NCI-H128 (cell line): ENCODE measurements around the gene MAU2.

ENCODE experiments used
- DNase-seq: peaks from one replicate; lab custom pipeline; 2025; ENCODE audit not compliant: unreplicated experiment; lab: John Stamatoyannopoulos, UW

MAU2 gene, protein sequence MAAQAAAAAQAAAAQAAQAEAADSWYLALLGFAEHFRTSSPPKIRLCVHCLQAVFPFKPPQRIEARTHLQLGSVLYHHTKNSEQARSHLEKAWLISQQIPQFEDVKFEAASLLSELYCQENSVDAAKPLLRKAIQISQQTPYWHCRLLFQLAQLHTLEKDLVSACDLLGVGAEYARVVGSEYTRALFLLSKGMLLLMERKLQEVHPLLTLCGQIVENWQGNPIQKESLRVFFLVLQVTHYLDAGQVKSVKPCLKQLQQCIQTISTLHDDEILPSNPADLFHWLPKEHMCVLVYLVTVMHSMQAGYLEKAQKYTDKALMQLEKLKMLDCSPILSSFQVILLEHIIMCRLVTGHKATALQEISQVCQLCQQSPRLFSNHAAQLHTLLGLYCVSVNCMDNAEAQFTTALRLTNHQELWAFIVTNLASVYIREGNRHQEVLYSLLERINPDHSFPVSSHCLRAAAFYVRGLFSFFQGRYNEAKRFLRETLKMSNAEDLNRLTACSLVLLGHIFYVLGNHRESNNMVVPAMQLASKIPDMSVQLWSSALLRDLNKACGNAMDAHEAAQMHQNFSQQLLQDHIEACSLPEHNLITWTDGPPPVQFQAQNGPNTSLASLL

DNA sequence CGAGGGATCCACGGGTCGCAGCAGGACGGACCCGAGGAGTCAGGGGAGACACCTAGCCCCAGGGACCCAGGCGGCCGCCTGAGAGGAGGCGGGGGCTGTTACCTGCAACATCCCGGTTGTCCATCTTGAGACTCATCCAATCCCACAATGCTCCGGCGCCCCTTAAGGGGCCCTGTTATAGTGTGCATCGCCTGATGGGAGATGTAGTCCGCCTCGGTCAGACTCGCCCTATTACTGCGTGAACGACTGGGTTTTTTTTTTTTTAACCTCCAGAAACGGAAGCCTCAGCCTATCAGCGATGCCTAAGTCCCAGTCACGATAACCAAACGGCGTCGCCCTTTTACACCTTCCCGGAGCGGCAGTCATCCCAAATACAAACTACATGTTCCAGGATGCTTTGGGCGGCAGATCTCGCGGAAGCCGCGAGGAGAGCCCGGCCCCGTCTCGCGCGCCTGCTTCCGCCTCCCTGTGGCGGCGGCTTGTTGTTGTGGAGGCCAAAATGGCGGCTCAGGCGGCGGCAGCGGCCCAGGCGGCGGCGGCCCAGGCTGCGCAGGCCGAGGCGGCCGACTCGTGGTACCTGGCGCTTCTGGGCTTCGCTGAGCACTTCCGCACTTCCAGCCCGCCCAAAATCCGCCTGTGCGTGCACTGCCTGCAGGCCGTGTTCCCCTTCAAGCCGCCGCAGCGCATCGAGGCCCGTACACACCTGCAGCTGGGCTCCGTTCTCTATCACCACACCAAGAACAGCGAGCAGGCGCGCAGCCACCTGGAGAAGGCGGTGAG, at the start of gene MAU2, which contains the start of gene SUGP1:
Gene MAU2, plus strand, starts transcription at position 469 of the 780 bp plus-strand sequence. Its CDS starts 31 bp downstream, at position 500.
Gene SUGP1, minus strand, starts transcription at position 149 of the 780 bp plus-strand sequence. Its CDS starts 13 bp downstream, at position 136.
- DNase-seq = peak; percentile 88

GRCh38 chr19:19271828-19272599, 48.6 kb upstream of the MAU2 start:
- no peak for DNase-seq

DNA sequence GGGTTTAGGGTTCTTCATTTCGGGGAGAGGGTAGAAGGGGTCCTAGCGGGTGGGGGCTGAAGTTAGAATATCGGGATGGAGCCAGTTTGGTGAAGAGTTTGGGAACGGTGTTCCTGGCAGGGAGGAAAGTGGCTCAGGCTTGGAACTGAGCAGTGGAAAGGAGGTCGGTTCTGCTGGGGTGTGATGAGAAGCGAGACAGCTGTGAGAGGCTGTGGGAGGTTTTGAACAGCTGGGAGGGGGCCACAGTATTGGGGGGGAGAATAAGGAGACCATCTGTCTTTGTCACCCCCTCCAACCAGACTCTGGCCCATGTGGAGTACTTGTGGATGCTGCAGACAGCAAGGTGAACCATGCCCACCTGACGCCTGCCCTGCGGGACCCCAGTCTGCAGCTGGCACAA, 46.5 kb upstream of the MAU2 start:
- DNase-seq = no peak

DNA sequence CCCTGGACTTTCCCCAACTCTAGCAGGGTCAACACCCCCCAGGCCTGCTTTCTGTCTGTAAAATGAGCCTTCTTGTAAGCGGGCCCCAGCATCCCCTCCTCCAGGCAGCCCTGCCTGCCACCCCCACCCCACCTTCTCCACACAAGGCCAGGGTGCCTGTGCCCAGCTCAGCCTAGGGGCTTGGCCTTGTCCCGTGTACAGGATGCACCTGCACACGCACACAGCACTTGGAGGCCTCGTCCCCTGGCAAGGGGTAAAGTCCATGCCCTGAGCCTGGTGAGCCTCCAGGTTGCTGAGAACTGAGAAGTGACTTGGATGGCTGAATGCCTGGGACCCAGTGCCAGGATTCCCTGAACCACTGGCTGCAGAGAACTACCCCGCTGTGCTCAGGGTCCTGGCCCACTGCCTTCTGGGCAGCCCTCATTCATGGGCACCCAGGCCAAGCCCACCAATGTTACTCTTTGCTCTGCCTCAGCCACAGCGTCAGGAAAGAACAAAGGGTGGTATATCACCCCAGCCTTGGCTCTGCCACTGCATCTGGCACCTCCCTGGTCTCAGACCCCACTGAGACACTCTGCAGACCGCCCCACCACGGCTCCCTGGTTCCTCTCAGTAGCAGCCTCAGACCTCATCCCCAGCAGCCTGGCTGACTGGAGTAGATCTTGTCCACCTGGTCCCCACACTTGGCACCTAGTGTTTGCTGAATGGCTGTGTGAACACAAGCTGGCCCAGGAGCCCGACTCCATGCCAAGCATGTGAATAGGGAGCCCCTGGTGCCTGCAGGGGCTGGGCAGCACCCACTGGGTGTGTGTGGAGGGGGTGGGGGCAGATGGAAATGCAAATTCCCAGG, 45.7 kb upstream of the MAU2 start:
- no peak for DNase-seq

DNA sequence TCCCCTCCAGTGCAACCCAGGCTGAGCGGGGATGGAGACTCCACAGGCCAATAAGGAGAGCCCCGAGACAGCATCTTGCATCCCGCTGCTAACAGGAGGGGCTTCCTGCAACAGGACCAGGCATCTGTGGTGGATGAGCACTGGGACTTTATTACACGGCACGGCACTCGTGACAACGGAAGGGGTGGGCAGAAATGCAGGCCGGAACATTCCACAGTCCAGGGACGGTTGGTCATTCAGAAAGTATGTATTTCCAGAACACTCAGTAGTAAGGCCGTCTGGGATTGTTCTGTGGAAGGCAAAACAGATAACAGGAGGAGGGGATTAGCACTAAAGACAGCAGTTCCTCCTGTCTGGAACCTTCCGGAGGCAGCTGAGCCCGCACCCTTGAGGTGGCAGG, 44.2 kb upstream of the MAU2 start:
- DNase-seq = no peak

DNA sequence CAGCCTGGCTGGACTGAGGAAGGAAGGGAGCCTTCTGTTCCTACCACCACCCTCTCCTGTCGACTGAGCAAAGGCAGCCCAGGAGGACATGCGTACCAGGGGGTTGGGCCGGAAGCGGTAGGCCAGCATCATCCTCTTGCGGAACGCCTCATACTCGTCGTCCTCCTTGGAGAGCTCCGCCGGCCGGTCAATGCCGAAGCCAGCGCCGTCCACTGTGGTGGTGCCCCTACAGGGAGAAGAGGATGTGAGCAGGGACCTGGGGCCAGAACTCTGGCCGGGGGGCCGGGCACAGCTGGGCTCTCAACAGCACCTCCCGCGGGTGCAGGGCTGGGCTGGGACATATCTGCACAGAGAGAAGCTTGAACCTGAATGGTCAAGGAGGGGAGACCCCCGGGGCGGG, 43.8 kb upstream of the MAU2 start:
- DNase-seq = no peak

DNA sequence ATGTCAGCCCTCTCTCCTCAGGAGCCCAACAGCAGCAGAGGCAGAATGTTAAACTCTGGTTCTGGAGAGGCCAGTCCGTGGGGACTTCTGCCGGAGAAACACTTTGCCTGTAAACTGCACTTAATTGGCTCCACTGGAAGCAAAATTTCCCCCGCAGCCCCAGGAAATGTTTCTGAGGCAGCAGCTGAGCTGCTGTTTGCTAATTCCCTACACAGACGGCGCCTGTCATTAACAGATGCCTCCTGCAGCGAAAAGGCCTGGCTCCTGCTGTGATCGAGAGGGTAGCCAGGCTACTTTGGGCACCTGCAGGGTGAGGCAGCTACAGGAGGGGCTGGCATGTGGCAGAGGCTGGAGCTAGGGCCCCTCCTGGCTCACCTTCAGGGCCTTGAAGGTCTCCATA, 42.3 kb upstream of the MAU2 start:
- no peak for DNase-seq

DNA sequence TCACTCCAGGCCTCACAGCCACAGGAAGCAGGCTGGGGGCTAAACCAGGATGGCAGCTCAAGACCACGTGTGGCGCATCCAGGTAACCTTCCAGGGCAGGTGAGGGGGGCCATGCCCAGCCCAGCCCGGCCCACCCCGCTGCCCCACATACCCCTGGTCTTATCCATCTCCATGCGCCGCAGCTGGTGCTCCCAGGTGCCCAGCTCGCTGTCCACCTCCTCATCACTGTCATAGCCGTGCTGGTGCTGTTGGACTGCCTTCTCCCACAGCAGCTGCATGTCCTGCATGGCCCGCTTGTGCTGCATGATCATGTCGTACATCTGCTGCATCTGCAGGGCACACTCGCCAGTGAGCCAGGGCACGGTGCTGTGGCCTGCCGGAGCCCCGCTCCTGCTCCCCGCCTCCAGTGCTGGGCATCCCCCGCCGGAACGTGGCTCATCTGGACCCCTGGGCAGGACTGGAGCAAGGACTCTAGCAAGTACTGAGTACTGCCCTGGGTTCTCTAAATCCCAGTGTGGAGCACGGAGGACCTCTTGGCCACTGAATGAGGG, 41.5 kb upstream of the MAU2 start:
- no peak for DNase-seq

- DNase-seq = no peak
These were observed 40.8 kb upstream of the MAU2 start for GRCh38 chr19:19279853-19280252.

- DNase-seq = no peak
These were observed 40.1 kb upstream of the MAU2 start for GRCh38 chr19:19280561-19280960.

DNA sequence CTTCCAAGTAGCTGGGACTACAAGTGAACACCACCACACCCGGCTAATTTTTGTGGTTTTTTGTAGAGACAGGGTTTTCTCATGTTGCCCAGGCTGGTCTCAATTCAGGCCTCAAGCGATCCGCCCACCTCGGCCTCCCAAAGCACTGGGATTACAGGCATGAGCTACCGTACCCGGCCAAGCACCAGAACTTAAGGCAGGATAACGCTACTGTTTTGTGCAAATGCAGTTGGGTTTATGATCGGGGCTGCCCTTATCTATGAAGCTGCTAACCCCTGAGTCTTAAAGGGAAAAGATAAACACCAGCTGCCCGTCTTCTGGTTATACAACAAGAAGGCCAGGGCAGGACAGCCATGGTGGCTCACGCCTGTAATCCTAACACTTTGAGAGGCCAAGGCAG, 34.9 kb upstream of the MAU2 start:
- no peak for DNase-seq

GRCh38 chr19:19292607-19293006, 28.0 kb upstream of the MAU2 start:
- no peak for DNase-seq

DNA sequence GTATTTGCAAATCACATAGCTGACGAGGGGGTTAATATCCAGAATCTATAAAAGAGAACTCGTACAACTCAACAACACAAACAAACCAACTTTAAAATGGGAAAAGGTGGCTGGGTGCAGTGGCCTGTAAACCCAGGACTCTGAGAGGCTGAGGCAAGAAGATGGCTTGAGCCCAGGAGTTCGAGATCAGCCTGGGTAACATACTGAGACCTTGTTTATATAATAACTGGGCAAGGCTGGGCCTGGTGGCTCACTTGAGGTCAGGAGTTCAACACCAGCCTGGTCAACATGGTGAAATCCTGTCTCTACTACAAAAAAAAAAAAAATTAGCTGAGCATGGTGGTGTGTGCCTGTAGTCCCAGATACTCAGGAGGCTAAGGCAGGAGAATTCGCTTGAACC, 25.7 kb upstream of the MAU2 start:
- DNase-seq = no peak

DNA sequence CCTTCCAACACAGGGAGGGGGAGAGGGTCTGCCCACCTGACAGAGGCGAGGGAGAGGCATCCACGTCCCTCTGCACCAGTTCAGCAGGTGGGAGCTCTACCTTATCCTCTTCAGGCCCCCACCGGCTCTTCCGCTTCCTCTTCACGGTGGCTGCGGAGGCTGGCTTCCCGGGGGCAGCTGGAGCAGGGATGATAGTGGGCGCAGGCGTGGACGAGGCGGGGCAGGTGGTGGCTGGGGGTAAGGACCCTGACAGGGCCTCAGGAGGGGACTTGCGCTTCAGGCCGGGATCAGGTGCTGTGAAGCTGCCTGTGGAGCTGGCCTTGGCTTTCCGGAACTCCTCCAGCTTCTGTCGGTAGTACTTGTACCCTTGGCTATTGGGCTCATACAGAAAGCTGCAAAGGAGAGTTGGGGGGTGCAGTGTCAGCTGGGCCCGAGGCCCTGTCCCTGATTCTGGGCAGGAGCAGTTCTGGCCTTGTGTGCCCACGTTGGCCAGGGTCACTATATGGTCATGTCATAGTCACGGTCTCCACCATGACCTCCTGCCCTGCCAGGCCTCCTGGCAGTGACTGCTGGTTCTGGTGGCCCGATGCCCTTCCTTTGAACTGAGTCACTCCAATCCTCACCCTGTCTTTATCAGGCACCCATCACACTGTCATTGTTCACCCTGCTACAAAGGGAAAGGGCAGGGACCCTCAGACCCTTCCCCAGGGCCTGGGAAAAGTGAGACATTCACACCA, 23.5 kb upstream of the MAU2 start:
- no peak for DNase-seq

DNA sequence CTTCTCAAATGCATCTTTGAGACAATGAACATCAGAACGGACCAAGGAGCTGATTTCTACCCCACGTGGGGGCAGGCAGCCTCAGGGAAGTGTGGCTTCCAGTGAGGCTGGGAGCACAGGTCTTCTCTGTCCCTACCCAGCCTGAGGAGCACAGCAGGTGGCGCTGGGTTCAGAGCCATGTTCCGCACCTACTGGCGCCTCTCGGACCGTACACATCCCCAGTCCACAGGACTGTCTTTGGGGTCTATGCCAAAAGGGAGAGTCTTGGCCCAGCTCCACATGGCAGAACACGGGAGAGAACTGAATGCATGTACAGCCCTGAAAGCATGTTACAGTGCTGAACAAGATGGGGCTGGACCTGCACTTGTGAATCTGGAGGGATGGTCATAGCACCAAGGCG, 22.9 kb upstream of the MAU2 start:
- DNase-seq = no peak

- no peak for DNase-seq
These were observed 20.0 kb upstream of the MAU2 start for GRCh38 chr19:19300613-19301012.

DNA sequence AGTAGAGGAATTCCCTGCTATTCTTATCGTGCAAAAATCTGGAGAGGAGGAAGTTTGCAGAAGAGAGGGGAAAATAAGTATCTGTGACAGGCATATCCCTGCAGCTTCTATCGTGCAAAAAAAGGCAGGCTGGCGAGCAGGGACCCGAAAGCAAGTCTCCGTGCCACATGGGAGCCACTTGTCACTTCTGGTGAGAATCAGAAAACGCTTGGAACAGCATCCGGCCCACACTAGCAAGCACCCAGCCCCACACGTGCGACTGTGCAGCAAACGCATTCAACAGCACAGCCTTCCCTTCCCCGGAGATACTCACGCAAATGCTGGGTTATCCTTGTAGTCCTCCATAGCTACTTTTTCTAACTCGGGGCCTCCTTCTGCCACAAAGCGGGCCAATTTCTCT, 17.2 kb upstream of the MAU2 start:
- no peak for DNase-seq

DNA sequence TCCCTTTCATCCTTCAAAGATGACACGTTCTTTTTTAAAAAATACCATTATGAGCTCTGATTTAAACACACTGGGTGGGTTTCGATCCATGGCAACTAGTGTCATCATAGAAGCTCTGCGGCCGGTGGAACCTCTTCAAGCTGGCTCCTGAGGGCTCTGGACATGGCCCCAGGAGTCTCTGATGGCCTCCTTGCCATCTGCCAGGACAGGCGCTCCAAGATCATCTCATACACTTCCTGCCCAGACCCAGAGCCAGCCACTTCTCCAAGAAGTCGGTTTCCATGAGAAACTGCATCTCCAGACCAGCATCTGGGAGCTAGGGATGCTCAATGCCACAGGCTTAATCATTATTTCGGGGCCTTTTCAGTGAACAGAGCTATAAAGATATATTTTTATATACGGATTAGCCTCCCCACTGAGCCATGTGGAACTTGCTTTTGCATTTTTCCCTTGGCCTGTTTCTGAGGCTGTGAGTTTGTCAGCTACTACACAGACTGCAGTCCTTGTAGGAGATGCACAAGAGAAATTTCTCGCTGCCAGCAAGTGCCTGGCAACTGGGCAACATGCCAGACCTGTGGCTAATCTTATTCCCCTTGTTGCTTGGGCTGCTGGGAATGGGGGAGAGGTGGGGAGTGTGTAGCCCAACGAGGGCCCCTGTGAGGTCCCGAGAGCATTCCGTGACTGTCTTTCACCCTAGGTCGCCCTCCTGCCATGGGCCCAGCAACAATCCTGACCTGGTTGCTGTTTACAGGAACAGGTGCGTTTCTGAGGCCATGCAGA, 16.3 kb upstream of the MAU2 start:
- no peak for DNase-seq
